Activated T-helper 17 cell treated with anti-CD3 and anti-CD28 coated beads, Interleukin-2, amount 50 U/mL, for 72 hours (primary cell): ENCODE results near the gene ARHGAP26. TPM values are rescaled to one million over a fixed set of nuclear protein-coding genes. Genes with fewer than 3 reads are reported as not detected.

Source experiments
- ATAC-seq: fragments of 150-1000 bp; cut with Tn5 transposase; replicated peaks from 2 replicates; pipeline ENCODE4 v1.10.0; 2021; ENCODE audit warnings: mild to moderate bottlenecking, moderate library complexity
- H3K27ac Mint-ChIP-seq: one replicate; pipeline ENCODE4 v1.8.0; 2022; ENCODE audit warnings: mixed read lengths
- H3K27me3 Mint-ChIP-seq: one replicate; pipeline ENCODE4 v1.8.0; 2022; ENCODE audit warnings: mixed read lengths
- H3K36me3 Mint-ChIP-seq: one replicate; pipeline ENCODE4 v1.8.0; 2022; ENCODE audit warnings: low read depth, mild to moderate bottlenecking, mixed read lengths
- H3K4me1 Mint-ChIP-seq: one replicate; pipeline ENCODE4 v1.8.0; 2022; ENCODE audit warnings: mixed read lengths
- H3K4me3 Mint-ChIP-seq: one replicate; pipeline ENCODE4 v1.8.0; 2022; ENCODE audit warnings: mild to moderate bottlenecking, mixed read lengths
- H3K9me3 Mint-ChIP-seq: one replicate; pipeline ENCODE4 v1.8.0; 2022; ENCODE audit warnings: mixed read lengths
- total RNA-seq, 2 donors: library from RNA; stranded (reverse); gene quantifications; one replicate each; pipeline ENCODE4 v1.2.3, GENCODE V29; 2022

Gene ARHGAP26
- total RNA-seq, 2 donors from 2014 or later, result 7.8 to 12.0 TPM

- no peak overlapping the region for H3K4me3 Mint-ChIP-seq
- peaks cover 9% of the 10 kb centered on the region for H3K36me3 Mint-ChIP-seq
- no peak overlapping the region for H3K27ac Mint-ChIP-seq
- peaks cover 14% of the 10 kb centered on the region for H3K4me1 Mint-ChIP-seq
- H3K27me3 Mint-ChIP-seq, result no peaks in the 10 kb centered on the region
- no peaks in the 10 kb centered on the region for H3K9me3 Mint-ChIP-seq
- no peak for ATAC-seq
These were observed 281.3 kb downstream of the ARHGAP26 start for GRCh38 chr5:143051244-143052058.

- Mint-ChIP-seq H3K4me3 (no peak overlapping the region), H3K9me3 (no peaks in the 10 kb centered on the region)
These were observed 282.9 kb downstream of the ARHGAP26 start for GRCh38 chr5:143052967-143053682.

GRCh38 chr5:143053780-143054179 lies 283.6 kb downstream of the ARHGAP26 start:
- Mint-ChIP-seq H3K4me3 (peak overlapping the region; percentile 54), H3K36me3 (peaks cover 28% of the 10 kb centered on the region), H3K27ac (peak overlapping the region; percentile 91), H3K27me3 (no peaks in the 10 kb centered on the region), H3K4me1 (peaks cover 17% of the 10 kb centered on the region), H3K9me3 (no peaks in the 10 kb centered on the region)
- no peak for ATAC-seq

More at GRCh38 chr5:143052967-143053682, 282.9 kb downstream of the ARHGAP26 start:
- H3K27me3 Mint-ChIP-seq, result no peaks in the 10 kb centered on the region
- ATAC-seq, result no peak
- H3K27ac Mint-ChIP-seq, result no peak overlapping the region
- peaks cover 21% of the 10 kb centered on the region for H3K36me3 Mint-ChIP-seq
- H3K4me1 Mint-ChIP-seq, result peaks cover 17% of the 10 kb centered on the region

GRCh38 chr5:143054480-143054941 lies 284.3 kb downstream of the ARHGAP26 start:
- Mint-ChIP-seq H3K27me3 (no peaks in the 10 kb centered on the region), H3K4me1 (peaks cover 17% of the 10 kb centered on the region), H3K9me3 (no peaks in the 10 kb centered on the region), H3K27ac (peak overlapping the region; percentile 91), H3K36me3 (peaks cover 32% of the 10 kb centered on the region), H3K4me3 (peak overlapping the region; percentile 54)
- peak; percentile 46 for ATAC-seq

- peak; percentile 65 for ATAC-seq
- Mint-ChIP-seq H3K27ac (peak overlapping the region; percentile 91), H3K4me1 (peaks cover 17% of the 10 kb centered on the region), H3K36me3 (peaks cover 32% of the 10 kb centered on the region), H3K27me3 (no peaks in the 10 kb centered on the region), H3K4me3 (peak overlapping the region; percentile 54), H3K9me3 (no peaks in the 10 kb centered on the region)
These were observed 285.6 kb downstream of the ARHGAP26 start for GRCh38 chr5:143055596-143056338.

GRCh38 chr5:143056339-143056704 lies 286.1 kb downstream of the ARHGAP26 start:
- Mint-ChIP-seq H3K9me3 (no peaks in the 10 kb centered on the region), H3K27ac (peak overlapping the region; percentile 91), H3K36me3 (peaks cover 32% of the 10 kb centered on the region), H3K27me3 (no peaks in the 10 kb centered on the region), H3K4me1 (peaks cover 17% of the 10 kb centered on the region), H3K4me3 (peak overlapping the region; percentile 54)
- peak; percentile 55 for ATAC-seq

GRCh38 chr5:143056792-143057579 lies 286.8 kb downstream of the ARHGAP26 start:
- no peaks in the 10 kb centered on the region for H3K27me3 Mint-ChIP-seq
- H3K4me3 Mint-ChIP-seq, result peak overlapping the region; percentile 54
- H3K36me3 Mint-ChIP-seq, result peaks cover 32% of the 10 kb centered on the region
- ATAC-seq, result peak; percentile 39
- H3K9me3 Mint-ChIP-seq, result no peaks in the 10 kb centered on the region
- H3K4me1 Mint-ChIP-seq, result peaks cover 17% of the 10 kb centered on the region
- peak overlapping the region; percentile 91 for H3K27ac Mint-ChIP-seq

GRCh38 chr5:143057580-143057999 lies 287.4 kb downstream of the ARHGAP26 start:
- peak overlapping the region; percentile 91 for H3K27ac Mint-ChIP-seq
- peaks cover 32% of the 10 kb centered on the region for H3K36me3 Mint-ChIP-seq
- H3K9me3 Mint-ChIP-seq, result no peaks in the 10 kb centered on the region
- H3K27me3 Mint-ChIP-seq, result no peaks in the 10 kb centered on the region
- H3K4me3 Mint-ChIP-seq, result peak overlapping the region; percentile 54
- ATAC-seq, result no peak
- H3K4me1 Mint-ChIP-seq, result peaks cover 17% of the 10 kb centered on the region

- peaks cover 38% of the 10 kb centered on the region for H3K36me3 Mint-ChIP-seq
- peaks cover 13% of the 10 kb centered on the region for H3K4me1 Mint-ChIP-seq
- no peak for ATAC-seq
- no peaks in the 10 kb centered on the region for H3K9me3 Mint-ChIP-seq
- no peak overlapping the region for H3K27ac Mint-ChIP-seq
- no peaks in the 10 kb centered on the region for H3K27me3 Mint-ChIP-seq
- no peak overlapping the region for H3K4me3 Mint-ChIP-seq
These were observed 289.2 kb downstream of the ARHGAP26 start for GRCh38 chr5:143059355-143059754.

GRCh38 chr5:143059976-143060765 lies 290.0 kb downstream of the ARHGAP26 start:
- H3K9me3 Mint-ChIP-seq, result no peaks in the 10 kb centered on the region
- no peaks in the 10 kb centered on the region for H3K27me3 Mint-ChIP-seq
- no peak overlapping the region for H3K4me3 Mint-ChIP-seq
- ATAC-seq, result no peak
- peaks cover 38% of the 10 kb centered on the region for H3K36me3 Mint-ChIP-seq
- no peak overlapping the region for H3K27ac Mint-ChIP-seq
- H3K4me1 Mint-ChIP-seq, result peaks cover 11% of the 10 kb centered on the region

- ATAC-seq, result no peak
- Mint-ChIP-seq H3K27ac (no peak overlapping the region), H3K4me1 (peaks cover 7% of the 10 kb centered on the region), H3K9me3 (no peaks in the 10 kb centered on the region), H3K36me3 (peaks cover 30% of the 10 kb centered on the region), H3K4me3 (no peak overlapping the region), H3K27me3 (no peaks in the 10 kb centered on the region)
These were observed 291.2 kb downstream of the ARHGAP26 start for GRCh38 chr5:143061161-143061945.

GRCh38 chr5:143062379-143062778 lies 292.2 kb downstream of the ARHGAP26 start:
- peaks cover 13% of the 10 kb centered on the region for H3K4me1 Mint-ChIP-seq
- no peaks in the 10 kb centered on the region for H3K27me3 Mint-ChIP-seq
- H3K9me3 Mint-ChIP-seq, result no peaks in the 10 kb centered on the region
- no peak overlapping the region for H3K27ac Mint-ChIP-seq
- no peak overlapping the region for H3K4me3 Mint-ChIP-seq
- H3K36me3 Mint-ChIP-seq, result peaks cover 24% of the 10 kb centered on the region
- no peak for ATAC-seq
